ENCODE measurements around the gene UQCRFS1.
"Not testable (repeated sequence)": the region's sequence is repeated elsewhere in the genome, so short reads cannot be mapped to it uniquely, and the experiment has no call there.

Gene UQCRFS1

DNA sequence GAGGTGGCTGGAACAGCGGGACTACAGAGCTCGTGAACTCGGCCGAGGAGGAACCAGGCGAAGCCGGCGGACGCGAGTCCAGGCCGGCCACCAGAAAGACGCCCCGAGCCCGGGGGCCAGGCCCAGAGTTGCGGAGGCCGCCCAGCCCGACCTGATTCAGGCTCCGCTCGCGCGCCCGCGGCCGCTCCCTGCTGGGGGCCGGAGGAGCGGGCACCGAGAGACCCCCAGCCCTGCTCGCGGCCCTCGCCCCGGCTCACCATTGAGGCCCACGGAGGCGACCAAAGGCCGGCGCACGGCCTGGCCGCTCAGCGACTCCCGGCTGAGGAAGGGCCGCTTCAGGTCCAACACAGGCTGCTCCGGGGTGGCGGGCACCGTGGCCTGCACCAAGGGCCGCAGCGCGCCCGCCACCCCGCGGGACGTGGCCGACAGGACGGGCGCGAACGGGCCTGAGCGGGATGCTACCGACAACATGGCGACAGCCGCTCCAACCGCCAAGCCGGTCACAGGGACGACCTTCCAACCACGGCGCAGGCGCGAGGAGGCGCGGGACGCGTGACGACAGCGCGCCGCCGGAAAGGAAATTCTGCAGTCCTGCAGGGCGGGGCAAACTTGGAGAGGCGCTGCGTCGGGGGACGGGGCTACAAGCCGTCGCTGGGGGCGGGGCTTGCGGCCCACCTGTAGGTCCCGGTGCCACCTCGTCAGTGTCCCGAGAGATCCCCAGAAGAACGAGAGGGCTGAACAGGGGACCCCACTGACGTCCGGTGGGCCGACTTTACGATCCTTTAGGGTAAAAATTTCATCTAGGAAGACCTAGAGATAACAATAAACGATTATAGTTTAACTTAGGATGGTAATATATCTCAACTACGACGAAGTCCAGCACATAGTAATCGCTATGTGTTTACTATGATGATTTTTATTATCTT, at the start of gene UQCRFS1:
Gene UQCRFS1 (minus strand): TSS at position 504 of the 926 bp plus-strand sequence. CDS start 33 bp downstream, at position 471.
- peaks cover 5% of the 10 kb centered on the region for H3K27me3 ChIP-seq (replicated peaks; ENCODE audit: control insufficient read depth, insufficient read depth, low read length)
- DNase-seq (ENCODE audit: low read depth) = peak; percentile 98
- H3K4me1 ChIP-seq (ENCODE audit: control insufficient read depth, insufficient read depth, low read length) = peaks cover 22% of the 10 kb centered on the region
- peaks cover 3% of the 10 kb centered on the region for H3K36me3 ChIP-seq (ENCODE audit: control insufficient read depth, insufficient read depth, low read length, severe bottlenecking)
- no peaks in the 10 kb centered on the region for H3K9me3 ChIP-seq (ENCODE audit: control insufficient read depth, low read length)
- H3K9ac ChIP-seq (ENCODE audit: low read length) = peak within 1 kb of the TSS; percentile 98
- peak within 1 kb of the TSS; percentile 92 for H3K4me3 ChIP-seq (ENCODE audit: low read length)

GRCh38 chr19:29262085-29262484, 49.1 kb upstream of the UQCRFS1 start:
- DNase-seq (ENCODE audit: low read depth) = no peak
- Histone ChIP-seq H3K9ac (ENCODE audit: low read length) (no peak overlapping the region), H3K36me3 (ENCODE audit: control insufficient read depth, insufficient read depth, low read length, severe bottlenecking) (no peaks in the 10 kb centered on the region), H3K4me3 (ENCODE audit: low read length) (no peak overlapping the region), H3K4me1 (ENCODE audit: control insufficient read depth, insufficient read depth, low read length) (peaks cover 8% of the 10 kb centered on the region), H3K27me3 (replicated peaks; ENCODE audit: control insufficient read depth, insufficient read depth, low read length) (peaks cover 29% of the 10 kb centered on the region), H3K9me3 (ENCODE audit: control insufficient read depth, low read length) (no peaks in the 10 kb centered on the region)

DNA sequence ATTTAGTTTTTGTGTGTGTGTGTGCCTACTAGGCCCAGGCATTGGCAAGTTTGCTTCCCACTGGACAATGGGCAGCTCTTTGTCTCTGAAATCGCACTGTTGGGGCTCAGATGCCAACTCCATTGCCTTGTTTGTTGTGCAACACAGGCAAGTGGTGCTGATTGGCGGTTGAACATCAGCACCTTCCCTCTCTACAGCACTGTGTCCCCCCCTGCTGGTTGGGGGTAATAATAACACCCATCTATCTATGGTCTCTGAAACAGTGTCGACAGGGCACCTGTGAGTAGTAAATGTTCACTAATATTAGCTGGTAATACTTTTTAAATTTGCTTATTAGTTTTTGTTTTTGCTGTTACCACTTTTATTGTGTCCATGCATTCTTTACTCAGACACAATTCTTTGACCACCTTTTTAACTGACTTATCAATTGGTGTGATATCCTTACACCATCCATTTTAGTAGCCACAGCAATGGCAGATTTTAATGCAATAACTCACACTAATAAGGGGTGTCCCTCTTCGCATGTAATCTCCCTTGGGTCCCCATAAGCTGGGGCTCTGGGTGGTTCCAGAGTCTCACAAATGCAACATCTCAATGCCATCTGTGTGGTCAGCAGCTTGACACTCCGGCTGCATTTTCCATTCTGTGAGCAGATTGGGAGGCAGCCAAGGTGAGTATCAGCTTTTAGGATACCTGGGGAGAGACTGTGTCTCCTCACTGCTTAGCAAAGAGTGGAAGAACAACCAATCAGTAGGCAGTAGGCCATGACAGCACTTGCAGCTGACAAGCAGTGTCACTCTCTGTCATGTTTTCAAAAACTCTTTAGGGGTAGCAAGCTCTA, 47.7 kb upstream of the UQCRFS1 start:
- H3K9me3 ChIP-seq (ENCODE audit: control insufficient read depth, low read length) = no peaks in the 10 kb centered on the region
- no peaks in the 10 kb centered on the region for H3K36me3 ChIP-seq (ENCODE audit: control insufficient read depth, insufficient read depth, low read length, severe bottlenecking)
- H3K4me3 ChIP-seq (ENCODE audit: low read length) = no peak overlapping the region
- H3K27me3 ChIP-seq (replicated peaks; ENCODE audit: control insufficient read depth, insufficient read depth, low read length) = peaks cover 24% of the 10 kb centered on the region
- H3K9ac ChIP-seq (ENCODE audit: low read length) = peak overlapping the region; percentile 61
- peaks cover 8% of the 10 kb centered on the region for H3K4me1 ChIP-seq (ENCODE audit: control insufficient read depth, insufficient read depth, low read length)
- DNase-seq (ENCODE audit: low read depth) = peak; percentile 4

- Histone ChIP-seq H3K9ac (ENCODE audit: low read length) (peak overlapping the region; percentile 61), H3K36me3 (ENCODE audit: control insufficient read depth, insufficient read depth, low read length, severe bottlenecking) (no peaks in the 10 kb centered on the region), H3K27me3 (replicated peaks; ENCODE audit: control insufficient read depth, insufficient read depth, low read length) (peaks cover 17% of the 10 kb centered on the region), H3K4me3 (ENCODE audit: low read length) (no peak overlapping the region), H3K4me1 (ENCODE audit: control insufficient read depth, insufficient read depth, low read length) (peaks cover 8% of the 10 kb centered on the region), H3K9me3 (ENCODE audit: control insufficient read depth, low read length) (no peaks in the 10 kb centered on the region)
- no peak for DNase-seq (ENCODE audit: low read depth)
Observed at GRCh38 chr19:29259867-29260281, 46.9 kb upstream of the UQCRFS1 start.

DNA sequence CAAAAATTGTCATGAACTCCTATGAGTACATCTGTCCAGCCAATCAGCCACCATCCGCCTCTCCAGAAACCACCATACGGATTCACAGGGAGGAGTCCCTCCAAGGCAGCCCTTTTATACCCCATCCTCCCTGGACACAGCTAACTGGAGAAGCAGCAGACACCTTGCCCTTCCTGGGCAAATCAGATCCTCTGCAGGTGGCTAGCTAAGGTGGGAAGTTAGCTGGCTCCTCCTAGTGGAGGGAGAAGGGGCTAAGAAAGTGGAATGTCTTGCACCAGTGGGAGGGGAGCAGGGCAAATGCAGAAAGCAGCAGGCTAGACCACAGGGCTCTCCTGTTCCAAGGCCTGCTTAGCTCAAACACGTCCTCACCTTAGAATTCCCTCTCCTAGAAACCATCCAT, 46.2 kb upstream of the UQCRFS1 start:
- no peaks in the 10 kb centered on the region for H3K9me3 ChIP-seq (ENCODE audit: control insufficient read depth, low read length)
- H3K27me3 ChIP-seq (replicated peaks; ENCODE audit: control insufficient read depth, insufficient read depth, low read length) = peaks cover 12% of the 10 kb centered on the region
- no peak overlapping the region for H3K9ac ChIP-seq (ENCODE audit: low read length)
- H3K36me3 ChIP-seq (ENCODE audit: control insufficient read depth, insufficient read depth, low read length, severe bottlenecking) = no peaks in the 10 kb centered on the region
- H3K4me3 ChIP-seq (ENCODE audit: low read length) = no peak overlapping the region
- H3K4me1 ChIP-seq (ENCODE audit: control insufficient read depth, insufficient read depth, low read length) = peaks cover 8% of the 10 kb centered on the region
- DNase-seq (ENCODE audit: low read depth) = no peak

- no peak for DNase-seq (ENCODE audit: low read depth)
- Histone ChIP-seq H3K4me1 (ENCODE audit: control insufficient read depth, insufficient read depth, low read length) (peaks cover 8% of the 10 kb centered on the region), H3K9ac (ENCODE audit: low read length) (no peak overlapping the region), H3K9me3 (ENCODE audit: control insufficient read depth, low read length) (no peaks in the 10 kb centered on the region), H3K36me3 (ENCODE audit: control insufficient read depth, insufficient read depth, low read length, severe bottlenecking) (no peaks in the 10 kb centered on the region), H3K4me3 (ENCODE audit: low read length) (no peak overlapping the region), H3K27me3 (replicated peaks; ENCODE audit: control insufficient read depth, insufficient read depth, low read length) (no peaks in the 10 kb centered on the region)
Observed at GRCh38 chr19:29256516-29256915, 43.6 kb upstream of the UQCRFS1 start.

- Histone ChIP-seq H3K9me3 (ENCODE audit: control insufficient read depth, low read length) (no peaks in the 10 kb centered on the region), H3K36me3 (ENCODE audit: control insufficient read depth, insufficient read depth, low read length, severe bottlenecking) (no peaks in the 10 kb centered on the region), H3K9ac (ENCODE audit: low read length) (no peak overlapping the region), H3K4me1 (ENCODE audit: control insufficient read depth, insufficient read depth, low read length) (peaks cover 8% of the 10 kb centered on the region), H3K27me3 (replicated peaks; ENCODE audit: control insufficient read depth, insufficient read depth, low read length) (no peaks in the 10 kb centered on the region), H3K4me3 (ENCODE audit: low read length) (no peak overlapping the region)
- DNase-seq (ENCODE audit: low read depth) = no peak
Observed at GRCh38 chr19:29255912-29256311, 43.0 kb upstream of the UQCRFS1 start.

DNA sequence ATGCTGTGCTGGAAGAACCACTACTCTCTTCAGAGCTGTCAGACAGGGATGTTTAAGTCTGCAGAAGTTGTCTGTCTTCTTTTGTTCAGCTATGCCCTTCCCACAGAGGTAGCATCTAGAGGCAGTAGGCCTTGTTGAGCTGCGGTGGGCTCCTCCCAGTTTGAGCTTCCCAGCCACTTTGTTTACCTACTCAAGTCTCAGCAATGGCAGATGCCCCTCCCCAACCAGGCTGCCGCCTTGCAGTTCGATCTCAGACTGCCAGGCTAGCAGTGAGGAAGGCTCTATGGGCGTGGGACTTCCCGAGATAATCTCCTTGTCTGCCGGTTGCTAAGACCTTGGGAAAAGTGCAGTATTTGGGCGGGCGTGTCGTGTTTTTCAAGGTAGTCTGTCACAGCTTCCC, 42.1 kb upstream of the UQCRFS1 start:
- no peak overlapping the region for H3K4me3 ChIP-seq (ENCODE audit: low read length)
- no peak overlapping the region for H3K9ac ChIP-seq (ENCODE audit: low read length)
- H3K27me3 ChIP-seq (replicated peaks; ENCODE audit: control insufficient read depth, insufficient read depth, low read length) = no peaks in the 10 kb centered on the region
- no peaks in the 10 kb centered on the region for H3K9me3 ChIP-seq (ENCODE audit: control insufficient read depth, low read length)
- peaks cover 4% of the 10 kb centered on the region for H3K4me1 ChIP-seq (ENCODE audit: control insufficient read depth, insufficient read depth, low read length)
- H3K36me3 ChIP-seq (ENCODE audit: control insufficient read depth, insufficient read depth, low read length, severe bottlenecking) = no peaks in the 10 kb centered on the region
- no peak for DNase-seq (ENCODE audit: low read depth)

DNA sequence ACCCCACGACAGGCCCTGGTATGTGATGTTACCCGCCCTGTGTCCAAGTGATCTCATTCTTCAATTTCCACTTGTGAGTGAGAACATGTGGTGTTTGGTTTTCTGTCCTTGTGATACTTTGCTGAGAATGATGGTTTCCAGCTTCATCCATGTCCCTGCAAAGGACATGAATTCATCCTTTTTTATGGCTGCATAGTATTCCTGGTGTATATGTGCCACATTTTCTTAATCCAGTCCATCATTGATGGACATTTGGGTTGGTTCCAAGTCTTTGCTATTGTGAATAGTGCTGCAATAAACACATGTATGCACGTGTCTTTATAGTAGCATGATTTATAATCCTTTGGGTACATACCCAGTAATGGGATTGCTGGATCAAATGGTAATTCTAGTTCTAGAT, 36.8 kb upstream of the UQCRFS1 start:
- not testable (repeated sequence) for H3K4me1 ChIP-seq (ENCODE audit: control insufficient read depth, insufficient read depth, low read length); H3K4me3 ChIP-seq (ENCODE audit: low read length); DNase-seq (ENCODE audit: low read depth); H3K9ac ChIP-seq (ENCODE audit: low read length); H3K9me3 ChIP-seq (ENCODE audit: control insufficient read depth, low read length); H3K36me3 ChIP-seq (ENCODE audit: control insufficient read depth, insufficient read depth, low read length, severe bottlenecking)
- peaks cover 20% of the 10 kb centered on the region for H3K27me3 ChIP-seq (replicated peaks; ENCODE audit: control insufficient read depth, insufficient read depth, low read length)

GRCh38 chr19:29248332-29248844, 35.4 kb upstream of the UQCRFS1 start:
- Histone ChIP-seq H3K36me3 (ENCODE audit: control insufficient read depth, insufficient read depth, low read length, severe bottlenecking) (no peaks in the 10 kb centered on the region), H3K27me3 (replicated peaks; ENCODE audit: control insufficient read depth, insufficient read depth, low read length) (peaks cover 28% of the 10 kb centered on the region), H3K9ac (ENCODE audit: low read length) (peak overlapping the region; percentile 5), H3K4me3 (ENCODE audit: low read length) (no peak overlapping the region), H3K4me1 (ENCODE audit: control insufficient read depth, insufficient read depth, low read length) (peaks cover 9% of the 10 kb centered on the region), H3K9me3 (ENCODE audit: control insufficient read depth, low read length) (no peaks in the 10 kb centered on the region)
- DNase-seq (ENCODE audit: low read depth) = no peak

GRCh38 chr19:29247872-29248271, 34.9 kb upstream of the UQCRFS1 start:
- Histone ChIP-seq H3K27me3 (replicated peaks; ENCODE audit: control insufficient read depth, insufficient read depth, low read length) (peaks cover 33% of the 10 kb centered on the region), H3K9ac (ENCODE audit: low read length) (peak overlapping the region; percentile 5), H3K9me3 (ENCODE audit: control insufficient read depth, low read length) (no peaks in the 10 kb centered on the region), H3K4me1 (ENCODE audit: control insufficient read depth, insufficient read depth, low read length) (peaks cover 9% of the 10 kb centered on the region), H3K4me3 (ENCODE audit: low read length) (no peak overlapping the region), H3K36me3 (ENCODE audit: control insufficient read depth, insufficient read depth, low read length, severe bottlenecking) (no peaks in the 10 kb centered on the region)
- DNase-seq (ENCODE audit: low read depth) = peak; percentile 1
